ENCODE data around the gene USO1. TPM values are rescaled to one million over a fixed set of nuclear protein-coding genes. Genes with fewer than 3 reads are reported as not detected.
"Not testable (repeated sequence)": the region's sequence is repeated elsewhere in the genome, so short reads cannot be mapped to it uniquely, and the experiment has no call there.

Gene USO1
- 216 TPM for total RNA-seq

DNA sequence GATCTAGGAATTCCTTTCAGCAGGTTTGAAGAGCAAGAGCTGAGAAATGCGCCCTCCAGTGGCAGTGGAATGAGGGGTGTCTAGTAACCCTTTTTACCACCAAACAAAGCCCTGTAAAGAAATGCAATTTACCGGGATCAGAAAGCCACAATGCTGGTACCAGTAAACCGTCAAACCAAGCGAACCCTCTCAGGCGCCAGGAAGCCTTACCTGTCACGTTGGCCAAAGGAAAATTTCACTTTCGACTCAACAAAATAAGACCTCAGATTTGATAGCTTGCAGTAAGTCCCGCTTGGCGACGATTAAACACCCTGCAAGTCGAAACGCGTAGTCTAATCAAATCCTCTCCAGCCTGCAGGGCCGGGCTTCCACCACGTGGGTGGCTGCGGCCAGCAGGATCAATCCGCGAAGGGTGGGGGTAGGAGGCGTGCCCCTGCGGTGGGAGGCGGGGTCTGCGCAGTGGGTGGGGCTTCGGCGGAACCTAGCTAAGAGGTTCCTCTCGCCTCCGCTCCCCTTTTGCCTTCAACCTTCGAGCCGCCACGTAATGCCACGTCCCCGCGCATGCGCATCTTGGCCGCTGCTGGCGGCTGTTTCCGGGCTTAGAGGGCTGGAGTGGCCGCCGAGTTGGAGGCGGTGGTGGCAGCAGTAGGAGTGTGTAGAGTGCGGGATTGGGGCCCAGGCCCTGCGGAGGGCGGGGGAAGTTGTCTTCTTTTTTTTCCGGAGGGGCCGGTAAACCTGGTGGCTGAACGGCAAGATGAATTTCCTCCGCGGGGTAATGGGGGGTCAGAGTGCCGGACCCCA lies at the start of gene USO1:
Gene USO1 (plus strand): TSS at position 512 of the 801 bp plus-strand sequence. CDS start 243 bp downstream, at position 755.
- DNase-seq, result peak; percentile 100

- DNase-seq, result no peak
Measured at GRCh38 chr4:75675004-75675531, 49.3 kb upstream of the USO1 start.

DNA sequence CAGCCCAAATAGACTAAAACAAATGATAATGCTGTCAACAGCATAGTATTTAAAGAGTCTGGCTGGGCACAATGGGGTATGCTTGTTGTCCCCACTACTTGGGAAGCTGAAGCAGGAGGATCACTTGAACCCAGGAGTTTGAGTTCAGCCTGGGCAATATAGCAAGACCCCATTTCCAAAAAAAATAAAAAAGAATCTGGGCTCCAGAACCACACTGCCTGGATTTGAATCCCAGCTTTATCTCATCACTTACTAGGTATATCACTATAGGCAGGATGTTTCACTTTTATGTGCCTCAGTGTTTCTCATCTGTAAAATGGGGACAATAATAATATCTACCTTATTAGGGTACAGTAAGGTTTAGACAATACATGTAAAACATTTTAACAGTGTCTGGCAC lies 45.9 kb upstream of the USO1 start:
- no peak for DNase-seq

DNA sequence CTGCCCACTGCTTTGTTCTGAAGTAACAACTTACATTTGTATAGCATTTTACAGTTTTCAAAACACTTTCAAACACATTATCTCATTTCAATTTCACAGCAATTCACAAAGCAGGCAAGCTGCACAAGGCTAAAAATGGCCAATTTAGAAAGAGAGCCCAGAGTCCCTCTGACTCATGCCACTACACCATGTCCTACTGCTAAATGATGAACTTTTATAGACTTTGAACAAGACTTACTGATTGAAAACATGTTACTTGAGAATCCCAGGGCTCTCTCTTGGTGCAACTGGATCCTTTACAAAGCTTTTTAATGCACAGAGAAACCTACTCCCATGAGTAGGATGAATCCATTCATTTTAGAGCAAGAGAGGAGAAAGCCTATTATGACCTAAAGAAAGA lies 45.4 kb upstream of the USO1 start:
- no peak for DNase-seq

- no peak for DNase-seq
Measured at GRCh38 chr4:75679876-75680575, 44.4 kb upstream of the USO1 start.

DNA sequence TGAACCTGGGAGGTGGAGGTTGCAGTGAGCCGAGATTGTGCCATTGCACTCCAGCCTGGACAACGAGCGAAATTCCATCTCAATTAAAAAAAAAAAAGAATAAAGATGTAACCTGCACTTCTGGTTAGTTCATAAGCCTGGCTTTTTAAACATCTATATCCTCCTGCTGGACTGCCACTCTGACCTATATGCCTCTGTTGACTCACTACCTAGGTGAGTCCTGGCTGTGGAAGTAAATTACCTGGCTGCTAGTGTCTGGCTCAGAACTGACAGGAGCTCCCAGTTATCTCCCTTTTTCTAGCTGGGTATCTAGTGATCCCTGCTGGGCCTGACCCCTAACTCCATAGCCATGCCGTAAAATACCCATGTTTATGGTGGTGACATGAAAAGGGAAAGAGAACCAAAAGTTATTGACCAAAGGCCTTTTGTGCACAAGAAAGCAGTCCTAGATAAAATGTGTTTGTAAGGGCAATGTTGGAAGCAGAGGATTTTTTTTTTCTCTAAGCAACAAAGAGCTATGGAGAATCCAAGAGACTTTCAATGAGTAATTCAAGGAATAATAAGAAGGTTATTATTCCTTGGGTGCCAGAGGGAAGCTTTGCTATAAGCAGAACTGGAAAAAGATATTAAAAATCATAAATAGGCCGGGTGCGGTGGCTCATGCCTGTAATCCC lies 40.8 kb upstream of the USO1 start:
- DNase-seq, result no peak

DNA sequence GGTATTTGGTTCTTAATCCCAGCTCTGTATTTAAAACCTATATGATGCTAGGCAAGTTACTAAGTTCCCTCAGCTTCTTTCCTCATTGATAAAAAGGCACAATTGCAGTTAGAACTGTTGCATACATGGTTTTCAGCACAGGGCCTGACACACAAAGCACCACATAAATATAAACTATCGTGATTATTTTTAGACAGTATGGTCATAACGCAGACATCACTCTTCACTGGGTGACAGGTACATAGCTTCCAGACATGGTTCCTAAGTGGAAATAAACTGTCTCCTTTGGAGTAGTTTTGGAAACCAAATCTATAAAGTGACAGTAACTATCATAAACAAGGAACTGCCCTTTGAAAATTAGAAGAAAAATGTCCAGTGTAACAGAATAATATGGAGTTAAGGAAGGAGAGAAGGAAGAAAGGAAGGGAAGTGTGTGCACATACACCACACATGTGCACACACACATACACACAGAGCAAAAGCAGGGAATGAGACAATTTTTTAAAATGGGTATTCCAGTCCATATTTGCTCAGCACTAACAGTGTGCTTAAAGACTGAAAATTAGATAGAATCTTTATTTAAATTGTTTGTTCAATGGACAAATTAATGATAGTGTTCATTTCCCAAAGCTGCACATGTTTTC lies 38.7 kb upstream of the USO1 start:
- DNase-seq, result no peak

- no peak for DNase-seq
Measured at GRCh38 chr4:75686346-75686745, 38.0 kb upstream of the USO1 start.

DNA sequence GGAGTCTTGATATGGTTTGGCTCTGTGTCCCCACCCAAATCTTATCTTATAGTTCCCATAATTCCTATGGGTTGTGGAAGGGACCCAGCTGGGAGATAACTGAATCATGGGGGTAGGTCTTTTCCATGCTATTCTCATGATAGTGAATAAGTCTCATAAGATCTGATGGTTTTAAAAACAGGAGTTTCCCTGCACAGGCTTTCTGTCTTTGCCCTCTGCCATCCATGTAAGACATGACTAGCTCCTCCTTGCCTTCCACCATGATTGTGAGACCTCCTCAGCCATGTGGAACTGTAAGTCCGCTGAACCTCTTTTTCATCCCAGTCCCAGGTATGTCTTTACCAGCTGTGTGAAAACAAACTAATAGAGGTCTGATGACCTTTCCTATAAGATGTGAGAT lies 37.3 kb upstream of the USO1 start:
- DNase-seq, result not testable (repeated sequence)

- not testable (repeated sequence) for DNase-seq
Measured at GRCh38 chr4:75692066-75692465, 32.3 kb upstream of the USO1 start.

- DNase-seq, result peak; percentile 57
Measured at GRCh38 chr4:75696071-75696470, 28.3 kb upstream of the USO1 start.

DNA sequence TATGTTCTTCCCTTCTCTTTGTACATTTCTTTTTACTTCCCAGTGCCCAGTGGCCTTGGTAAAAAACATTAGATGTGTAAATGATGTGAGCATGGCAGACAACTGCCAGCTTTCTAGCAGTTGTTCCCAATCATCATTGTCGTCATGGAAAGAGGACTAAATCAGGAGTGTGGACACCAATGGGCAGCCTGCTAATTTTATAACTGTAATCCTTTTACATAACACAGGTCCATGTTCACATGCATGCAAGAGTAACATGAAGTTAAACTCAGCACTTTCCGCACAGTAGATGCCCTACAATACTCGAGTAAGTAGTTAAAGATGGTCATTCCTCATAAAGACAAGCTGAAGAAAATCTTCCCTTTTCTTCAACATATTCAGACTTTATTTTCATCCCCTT lies 27.8 kb upstream of the USO1 start:
- peak; percentile 68 for DNase-seq

DNA sequence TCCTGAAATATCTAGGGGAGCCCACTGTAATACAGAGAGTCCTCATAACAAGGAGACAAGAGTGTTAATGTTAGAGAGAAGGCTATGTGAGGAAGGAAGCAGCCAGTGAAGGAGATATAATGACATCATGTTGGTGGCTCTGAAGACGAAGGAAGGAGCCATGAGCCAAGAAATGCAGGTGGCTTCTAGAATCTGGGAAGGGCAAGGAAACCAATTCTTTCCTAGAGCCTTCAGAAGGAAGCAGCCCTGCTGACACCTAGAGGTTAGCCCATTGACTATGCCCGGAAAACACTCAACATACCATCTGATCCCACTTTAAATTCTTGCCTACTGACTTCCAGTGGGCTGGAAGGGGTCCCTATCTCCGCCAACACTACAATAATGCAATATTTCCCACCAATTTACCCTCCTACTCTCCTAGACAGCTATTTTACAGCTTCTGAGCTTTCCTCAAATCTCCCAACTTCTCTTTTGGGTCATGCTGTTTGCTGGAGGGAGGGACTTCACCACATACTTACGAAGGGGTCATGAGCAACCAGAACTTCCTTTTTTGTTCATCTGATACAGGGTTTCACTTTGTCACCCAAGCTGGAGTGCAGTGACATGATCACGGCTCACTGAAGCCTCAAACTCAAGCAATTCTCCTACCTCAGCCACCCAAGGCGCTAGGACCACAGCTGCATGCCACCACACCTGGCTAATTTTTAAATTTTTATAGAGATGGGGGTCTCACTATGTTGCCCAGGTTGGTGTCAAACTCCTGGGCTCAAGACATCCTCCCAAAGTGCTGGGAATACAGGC lies 26.0 kb upstream of the USO1 start:
- no peak for DNase-seq

GRCh38 chr4:75698963-75699228 lies 25.5 kb upstream of the USO1 start:
- DNase-seq, result no peak

GRCh38 chr4:75699299-75699698 lies 25.1 kb upstream of the USO1 start:
- DNase-seq, result no peak

GRCh38 chr4:75702919-75703411 lies 21.4 kb upstream of the USO1 start:
- no peak for DNase-seq

DNA sequence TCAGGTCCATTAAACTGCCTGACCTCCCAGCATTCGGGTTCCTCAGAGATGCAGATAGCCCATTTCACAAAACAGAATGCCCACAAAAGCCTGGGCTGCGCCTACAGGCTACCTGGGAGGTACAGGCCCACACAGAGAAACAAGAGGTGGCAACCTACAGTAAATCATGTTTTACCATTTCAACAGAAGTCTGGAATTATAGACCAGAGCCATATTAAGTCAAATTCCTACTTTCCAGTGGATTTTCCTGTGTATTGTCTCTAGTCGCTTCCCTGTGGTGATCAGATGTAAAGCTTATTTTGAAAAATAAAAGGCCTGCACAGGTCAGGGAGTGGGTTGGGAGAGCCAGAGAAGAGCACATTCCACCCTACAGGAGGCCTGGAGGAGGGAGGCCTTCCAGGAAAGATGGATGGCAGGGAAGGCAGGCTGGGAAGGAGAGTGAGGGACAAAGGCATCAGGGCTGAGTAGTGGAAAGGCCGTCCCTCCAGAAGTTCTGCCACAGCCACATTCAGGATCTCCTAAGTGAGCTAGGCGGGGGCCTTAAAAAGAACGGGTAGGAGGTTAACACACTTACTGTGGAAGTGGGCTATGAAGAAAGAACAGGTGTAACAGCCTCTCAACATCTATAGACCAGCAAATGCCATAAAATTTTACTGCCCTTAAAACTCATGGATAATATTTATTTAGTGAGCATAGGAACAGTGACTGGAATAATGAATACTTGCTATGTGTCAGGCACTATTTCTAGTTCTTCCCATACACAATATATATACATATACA lies 19.0 kb upstream of the USO1 start:
- DNase-seq, result no peak

- no peak for DNase-seq
Measured at GRCh38 chr4:75708218-75708691, 16.1 kb upstream of the USO1 start.

GRCh38 chr4:75710246-75710645 lies 14.1 kb upstream of the USO1 start:
- no peak for DNase-seq

DNA sequence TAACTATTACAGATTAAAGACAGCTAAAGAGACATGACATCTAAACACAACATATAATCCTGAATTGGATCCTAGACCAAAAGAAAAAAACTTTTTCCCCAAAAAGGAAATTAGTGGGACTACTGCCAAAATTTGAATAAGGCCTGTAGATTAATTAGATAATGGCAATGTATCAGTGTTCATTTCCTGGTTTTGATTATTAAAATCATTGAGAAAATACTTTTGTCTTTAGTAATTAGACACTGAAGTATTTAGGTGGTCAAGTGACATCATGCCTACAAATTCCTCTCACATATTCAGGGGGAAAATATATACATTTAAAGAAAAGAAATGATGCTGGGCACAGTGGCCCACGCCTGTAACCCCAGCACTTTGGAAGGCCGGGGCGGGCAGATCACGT lies 10.4 kb upstream of the USO1 start:
- no peak for DNase-seq

DNA sequence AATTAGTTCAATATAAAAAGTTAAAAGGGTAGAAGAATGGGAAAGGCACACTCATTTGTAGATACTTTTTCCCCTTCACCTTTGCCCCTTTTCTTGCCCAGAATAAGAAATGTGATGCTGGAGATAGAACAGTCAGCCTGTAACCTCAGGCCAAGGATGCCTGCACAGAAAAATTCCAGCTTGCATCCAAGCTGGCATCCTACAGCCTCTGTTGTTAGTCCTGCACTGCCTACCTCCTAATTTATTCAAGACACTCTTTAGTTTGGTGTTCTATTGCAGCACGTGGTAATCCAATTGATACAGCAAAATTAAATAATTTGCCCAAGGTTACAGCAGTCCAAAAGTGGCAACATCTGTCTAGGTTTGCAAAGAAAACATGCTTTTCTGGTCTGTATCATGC lies 9.7 kb upstream of the USO1 start:
- DNase-seq, result no peak

Measured in tongue (tissue), 2 donors.